K562 (cell line): Measurements from ENCODE around the gene NPAP1. TPM values are rescaled to one million over a fixed set of nuclear protein-coding genes. Genes with fewer than 3 reads are reported as not detected.

Experiments used
- ATAC-seq: fragments of 200-7000 bp; cut with Tn5 transposase; 3 replicates; pipeline ENCODE4 v1.9.1; 2020; ENCODE audit warnings: moderate library complexity
- Bru-seq: library from RNA; stranded (reverse); fragments of 400-500 nt; gene quantifications from one replicate; lab custom pipeline; 2021; lab: Mats Ljungman, UMichigan
- BruChase-seq, 2 experiments: library from RNA; stranded (reverse); fragments of 400-500 nt; gene quantifications; one replicate each; lab custom pipeline; 2021; lab: Mats Ljungman, UMichigan
- BruUV-seq: library from RNA; stranded (reverse); fragments of 400-500 nt; replicated peaks from 2 replicates; lab custom pipeline; 2021; lab: Mats Ljungman, UMichigan
- CTCF ChIA-PET: fragments of 300-600 bp; formaldehyde crosslinking; extraction: SDS; loops from one replicate; lab custom pipeline; 2021; ENCODE audit warnings: low intra/inter-chr PET ratio; lab: Yijun Ruan, JAX
- POLR2A ChIA-PET: fragments of 300-600, 350-650 bp; sonication (Branson Sonifier 250); formaldehyde crosslinking; extraction: SDS; loops from one replicate; lab custom pipeline; 2021; ENCODE audit warnings: antibody characterized with exemption, inconsistent platforms; lab: Yijun Ruan, JAX
- DNase-seq, 4 experiments: peaks; one replicate each; pipeline versions ENCODE4 v3.0.0 to v3.0.0-alpha.2; 2011 to 2018; ENCODE audit warnings: low spot score in 3 of 4, mixed read lengths in 3 of 4; ENCODE audit errors: extremely low read depth in 1 of 4
- FAIRE-seq: peaks from 2 replicates; lab custom pipeline; 2011; peaks lifted over from hg19 to GRCh38; lab: Jason Lieb, UNC
- H2AFZ ChIP-seq: 2 replicates; pipeline ENCODE4 v1.6.0; 2011; ENCODE audit warnings: low read depth, low read length, control low read depth, inconsistent platforms
- H3K27ac ChIP-seq: fragments of 200-600 bp; 3 replicates; pipeline ENCODE4 v1.8.0; 2011; ENCODE audit warnings: low read depth, mild to moderate bottlenecking, control low read depth, inconsistent platforms, low read length, moderate library complexity, mixed read lengths; ENCODE audit errors: extremely low read depth
- H3K27me3 ChIP-seq, 2 experiments: fragments of 300-600 bp in 1 of 2; 2 replicates in 1 of 2; 3 replicates in 1 of 2; pipeline versions ENCODE4 v1.6.0 to v1.8.0; 2011; ENCODE audit warnings: inconsistent platforms in 2 of 2, low read length in 2 of 2, mild to moderate bottlenecking in 1 of 2, mixed read lengths in 1 of 2, moderate library complexity in 1 of 2; ENCODE audit not compliant: control insufficient read depth in 2 of 2, insufficient read depth in 2 of 2
- H3K36me3 ChIP-seq: fragments of 300-600 bp; 3 replicates; pipeline ENCODE4 v1.8.0; 2011; ENCODE audit warnings: mild to moderate bottlenecking, low read length, inconsistent platforms; ENCODE audit not compliant: control insufficient read depth, insufficient read depth
- H3K4me1 ChIP-seq, 2 experiments: fragments of 200-600 bp in 1 of 2; replicated peaks in 1 of 2; 2 replicates in 1 of 2; 3 replicates in 1 of 2; pipeline versions ENCODE4 v1.5.1 to v1.8.0; 2011; ENCODE audit warnings: inconsistent platforms in 2 of 2, low read length in 2 of 2, mild to moderate bottlenecking in 1 of 2, mixed read lengths in 1 of 2, moderate library complexity in 1 of 2; ENCODE audit not compliant: control insufficient read depth in 2 of 2, insufficient read depth in 2 of 2
- H3K4me2 ChIP-seq: 2 replicates; pipeline ENCODE4 v1.6.1; 2011; ENCODE audit warnings: low read length, control low read depth, inconsistent platforms, mixed read lengths; ENCODE audit not compliant: insufficient read depth
- H3K4me3 ChIP-seq: fragments of 200-600 bp; sonication (generic), shearing (Covaris generic); 2 replicates; pipeline ENCODE4 v1.5.1; 2016; ENCODE audit warnings: control low read depth, inconsistent platforms
- H3K79me2 ChIP-seq: fragments of 200-600 bp; 3 replicates; pipeline ENCODE4 v1.8.0; 2011; ENCODE audit warnings: low read length, inconsistent platforms; ENCODE audit not compliant: control insufficient read depth, insufficient read depth
- H3K9ac ChIP-seq, 2 experiments: 2 replicates each; pipeline versions ENCODE4 v1.6.0 to v1.6.1; 2011; ENCODE audit warnings: low read depth in 2 of 2, low read length in 2 of 2, control low read depth in 1 of 2, inconsistent platforms in 1 of 2, mild to moderate bottlenecking in 1 of 2, mixed read lengths in 1 of 2; ENCODE audit not compliant: insufficient read depth in 1 of 2
- H3K9me1 ChIP-seq: one replicate; pipeline ENCODE4 v1.6.0; 2011; ENCODE audit warnings: inconsistent platforms, mild to moderate bottlenecking, low read length, moderate library complexity; ENCODE audit not compliant: control insufficient read depth, insufficient read depth
- H3K9me3 ChIP-seq: replicated peaks from 2 replicates; pipeline ENCODE4 v1.5.1; 2011; ENCODE audit warnings: low read depth, low read length, inconsistent platforms; ENCODE audit not compliant: control insufficient read depth, insufficient read depth
- H4K20me1 ChIP-seq: replicated peaks from 2 replicates; pipeline ENCODE4 v1.6.1; 2011; ENCODE audit warnings: low read length, inconsistent platforms, mixed read lengths; ENCODE audit not compliant: control insufficient read depth, insufficient read depth
- GATAD2B ChIP-seq: fragments of 450-650 bp; IDR thresholded peaks from 2 replicates; pipeline ENCODE4 v1.6.1; 2017; ENCODE audit warnings: mild to moderate bottlenecking, borderline replicate concordance
- HOXB6 ChIP-seq: fragments of 250-450 bp; sonication (Bioruptor Pico); IDR thresholded peaks from 2 replicates; pipeline ENCODE4 v1.5.1; 2022; ENCODE audit warnings: mild to moderate bottlenecking, borderline replicate concordance
- NR2C1 ChIP-seq, 2 experiments: fragments of 450-650 bp; IDR thresholded peaks; 2 replicates each; pipeline ENCODE4 v1.6.1; 2017; ENCODE audit warnings: mild to moderate bottlenecking in 2 of 2, antibody characterized with exemption in 1 of 2, inconsistent platforms in 1 of 2, missing compliant biosample characterization in 1 of 2, missing genetic modification characterization in 1 of 2
- NR2C2 ChIP-seq, 2 experiments: fragments of 200-800 bp in 1 of 2; sonication (Bioruptor generic) in 1 of 2; sonication (generic) in 1 of 2; formaldehyde crosslinking in 1 of 2; IDR thresholded peaks; 2 replicates each; pipeline versions ENCODE4 v1.6.1 to v1.8.0; 2016 to 2022; ENCODE audit warnings: mild to moderate bottlenecking in 1 of 2, missing compliant biosample characterization in 1 of 2, missing genetic modification characterization in 1 of 2, missing genetic modification reagents in 1 of 2
- WGBS: fragments of 100-300 bp; shearing (Covaris generic); methylation state at CpG from one replicate; pipeline ENCODE4 v1.1.6; 2016; ENCODE audit warnings: low coverage, mixed read lengths; ENCODE audit not compliant: insufficient coverage; ENCODE audit errors: missing lambda C conversion rate; 5-methylcytosine and 5-hydroxymethylcytosine counted together
- in situ Hi-C: fragments of 300-500 bp; cut with MboI; formaldehyde crosslinking; loops from 4 replicates; pipeline ENCODE4 v1.15.0; 2018; ENCODE audit warnings: inconsistent platforms, mixed read lengths
- intact Hi-C: fragments of 100-400 bp; cut with micrococcal nuclease; formaldehyde crosslinking; loops from 2 replicates; pipeline ENCODE4 v1.14.2; 2022
- long read RNA-seq, 3 experiments: library from polyadenylated mRNA in 2 of 3; library from RNA in 1 of 3; unstranded in 2 of 3; stranded (forward) in 1 of 3; transcript quantifications; one replicate each; pipeline ENCODE4 v2.0.0, GENCODE V29; 2019 to 2022
- polyA minus RNA-seq, 3 experiments: library from RNA; depleted of rRNA, polyadenylated mRNA; stranded (reverse); fragments of >200 nt; gene quantifications; 2 replicates each; pipeline ENCODE4 v1.2.3, GENCODE V29; 2011
- polyA plus RNA-seq, 8 experiments: library from polyadenylated mRNA; depleted of rRNA in 4 of 8; stranded (reverse) in 5 of 8; unstranded in 3 of 8; fragments of >200 nt; fragmentation: Nextera tagmentation in 2 of 8; fragmentation: Illumina TruSeq in 1 of 8; extraction: Ambion mirVana in 2 of 8; extraction: Trizol in 1 of 8; gene quantifications; 2 replicates each; pipeline versions ENCODE4 v1.2.1 to v1.2.3, GENCODE V29; 2011 to 2014; ENCODE audit warnings: inconsistent platforms in 1 of 8, missing spikeins in 1 of 8
- total RNA-seq, 7 experiments: library from RNA; depleted of rRNA in 6 of 7; stranded (reverse); fragments of >200 nt in 6 of 7; fragmentation: Illumina TruSeq in 2 of 7; extraction: Trizol in 2 of 7; gene quantifications; 2 replicates each; pipeline versions ENCODE4 v1.2.1 to v1.2.3, GENCODE V29; 2011 to 2021; ENCODE audit warnings: low replicate concordance in 1 of 7

Gene NPAP1, protein sequence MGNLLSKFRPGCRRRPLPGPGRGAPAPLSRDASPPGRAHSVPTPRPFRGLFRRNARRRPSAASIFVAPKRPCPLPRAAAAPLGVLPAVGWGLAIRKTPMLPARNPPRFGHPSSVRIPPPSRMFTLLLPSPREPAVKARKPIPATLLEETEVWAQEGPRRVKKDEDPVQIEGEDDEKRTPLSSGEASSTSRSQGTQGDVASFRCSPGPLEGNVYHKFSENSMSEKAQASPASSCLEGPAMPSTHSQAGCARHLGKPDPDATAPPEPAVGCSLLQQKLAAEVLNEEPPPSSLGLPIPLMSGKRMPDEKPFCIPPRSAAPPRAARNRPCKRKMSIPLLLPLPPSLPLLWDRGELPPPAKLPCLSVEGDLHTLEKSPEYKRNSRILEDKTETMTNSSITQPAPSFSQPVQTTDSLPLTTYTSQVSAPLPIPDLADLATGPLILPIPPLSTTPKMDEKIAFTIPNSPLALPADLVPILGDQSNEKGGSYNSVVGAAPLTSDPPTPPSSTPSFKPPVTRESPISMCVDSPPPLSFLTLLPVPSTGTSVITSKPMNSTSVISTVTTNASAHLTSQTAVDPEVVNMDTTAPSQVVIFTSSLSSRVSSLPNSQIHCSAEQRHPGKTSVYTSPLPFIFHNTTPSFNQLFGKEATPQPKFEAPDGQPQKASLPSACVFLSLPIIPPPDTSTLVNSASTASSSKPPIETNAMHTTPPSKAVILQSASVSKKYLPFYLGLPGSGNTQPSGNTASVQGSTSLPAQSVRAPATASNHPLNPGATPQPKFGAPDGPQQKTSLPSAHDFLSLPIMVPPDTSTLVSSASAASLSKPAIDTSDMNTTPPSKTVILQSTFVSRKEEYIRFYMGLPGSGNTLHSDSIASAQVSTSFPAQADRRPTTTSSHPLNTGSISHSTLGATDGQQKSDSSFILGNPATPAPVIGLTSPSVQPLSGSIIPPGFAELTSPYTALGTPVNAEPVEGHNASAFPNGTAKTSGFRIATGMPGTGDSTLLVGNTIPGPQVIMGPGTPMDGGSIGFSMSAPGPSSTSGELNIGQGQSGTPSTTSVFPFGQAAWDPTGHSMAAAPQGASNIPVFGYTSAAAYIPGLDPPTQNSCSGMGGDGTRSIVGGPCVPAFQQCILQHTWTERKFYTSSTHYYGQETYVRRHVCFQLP
- total RNA-seq (2011; cell fraction: chromatin; rRNA removed; ENCODE audit: low replicate concordance): not detected in 2 replicates
- not detected in 2 replicates for total RNA-seq (2011; cell fraction: nucleolus; rRNA removed)
- total RNA-seq (2011; cell fraction: nucleoplasm; rRNA removed): not detected in 2 replicates
- total RNA-seq (2014; rRNA removed) (not detected in 2 replicates), total RNA-seq (2014; rRNA removed; fragmentation: Illumina TruSeq; extraction: Trizol) (not detected in 2 replicates), total RNA-seq (2015; rRNA removed; fragmentation: Illumina TruSeq; extraction: Trizol) (under 0.01 TPM in 1 of 2 replicates, not detected in the other), total RNA-seq (2021) (not detected in 2 replicates), polyA plus RNA-seq (2011; rRNA removed) (not detected in 2 replicates), polyA plus RNA-seq (2014; fragmentation: Illumina TruSeq; extraction: Trizol) (0.01 and 0.03 TPM in 2 replicates), polyA plus RNA-seq (2014; fragmentation: Nextera tagmentation; extraction: Ambion mirVana) (not detected), polyA plus RNA-seq (2014; rRNA removed) (not detected in 2 replicates), polyA minus RNA-seq (2011; rRNA and poly(A)+ RNA removed) (not detected in 2 replicates), Bru-seq, nascent RNA (not detected), BruChase-seq, experiment 1, labeled RNA remaining after a 2-hour chase (percentile 30 among the genes with signal in this experiment), BruChase-seq, experiment 2, labeled RNA remaining after a 6-hour chase (percentile 23 among the genes with signal in this experiment)
- polyA plus RNA-seq (2011; cell fraction: cytosol; rRNA removed): not detected in 2 replicates
- polyA plus RNA-seq (2011; cell fraction: nucleus; rRNA removed): not detected in 2 replicates
- 0.03 and 0.19 TPM in 2 replicates for polyA plus RNA-seq (2012)
- polyA minus RNA-seq (2011; cell fraction: cytosol; rRNA and poly(A)+ RNA removed): not detected in 2 replicates
- not detected in 2 replicates for polyA minus RNA-seq (2011; cell fraction: nucleus; rRNA and poly(A)+ RNA removed)
- long read RNA-seq, experiment 1: 0 reads
- long read RNA-seq, experiment 2: 0 reads
- long read RNA-seq, experiment 3: 0 reads

DNA sequence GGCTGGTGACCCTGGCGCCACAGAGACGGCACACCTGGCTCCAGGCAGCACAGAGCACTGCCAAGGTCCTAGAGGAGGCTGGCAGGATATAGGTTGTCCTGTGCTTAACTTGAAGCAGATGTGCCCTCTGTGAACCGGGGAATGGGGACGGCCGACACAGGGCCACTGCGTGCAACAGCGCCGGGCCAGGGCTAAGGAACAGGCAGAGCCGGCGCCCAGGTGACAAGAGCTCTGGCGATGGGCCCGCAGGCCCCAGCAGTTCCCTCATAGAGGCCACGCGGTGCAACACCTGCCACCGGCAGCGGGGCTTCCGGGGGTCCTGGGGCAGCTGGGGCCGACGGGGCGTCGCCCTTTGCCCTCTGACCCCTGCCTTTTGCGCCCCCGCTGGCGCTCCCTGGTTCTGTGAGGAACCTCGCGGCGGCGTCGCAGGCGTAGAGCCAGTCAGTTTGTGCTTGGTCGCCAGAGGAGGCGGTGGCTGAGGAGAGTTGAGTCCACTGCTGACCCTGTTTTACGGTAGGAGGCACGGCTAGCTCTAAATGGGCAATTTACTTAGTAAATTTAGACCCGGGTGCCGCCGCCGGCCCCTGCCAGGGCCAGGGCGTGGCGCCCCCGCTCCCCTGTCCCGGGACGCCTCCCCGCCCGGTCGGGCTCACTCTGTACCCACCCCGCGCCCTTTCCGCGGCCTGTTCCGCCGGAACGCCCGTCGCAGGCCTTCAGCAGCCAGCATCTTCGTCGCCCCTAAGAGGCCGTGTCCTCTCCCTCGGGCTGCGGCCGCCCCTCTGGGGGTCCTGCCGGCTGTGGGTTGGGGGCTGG, at the start of gene NPAP1:
Gene NPAP1, plus strand, starts transcription at position 444 of the 813 bp plus-strand sequence. Its CDS starts 93 bp downstream, at position 537.
- DNase-seq (no peak), ATAC-seq (no peak), FAIRE-seq (no peak)
- ChIA-PET CTCF (no interaction called here), POLR2A (no interaction called here)
- no peaks in the 10 kb centered on the region for H3K9me1 ChIP-seq
- H3K4me3 ChIP-seq: no peak within 1 kb of the TSS
- intact Hi-C loops: no loop called here
- H3K36me3 ChIP-seq: no peaks in the 10 kb centered on the region
- no peaks in the 10 kb centered on the region for H3K79me2 ChIP-seq
- H2AFZ ChIP-seq: no peak within 1 kb of the TSS
- H3K9ac ChIP-seq: no peak within 1 kb of the TSS
- 1% methylated on average over 25 of the region's 62 CpGs for WGBS
- no TSS peak for BruUV-seq
- no peak within 1 kb of the TSS for H3K27ac ChIP-seq
- no peaks in the 10 kb centered on the region for H4K20me1 ChIP-seq
- TF ChIP-seq GATAD2B (no peak), HOXB6 (CRISPR knock-in tag) (no peak), NR2C1 (IDR thresholded peaks at IDR 0.05) (peak; percentile 58), NR2C1 (tag; IDR thresholded peaks at IDR 0.05) (peak; percentile 94), NR2C2 (CRISPR knock-in tag; IDR thresholded peaks at IDR 0.05) (peak; percentile 85), NR2C2 (tag; IDR thresholded peaks at IDR 0.05) (peak; percentile 89)
- TF ChIP-seq, all 486 proteins: peak for 2
- no peaks in the 10 kb centered on the region for H3K9me3 ChIP-seq
- no peak within 1 kb of the TSS for H3K4me2 ChIP-seq
- in situ Hi-C loops: no loop called here
- H3K4me1 ChIP-seq: no peaks in the 10 kb centered on the region
- H3K27me3 ChIP-seq: no peaks in the 10 kb centered on the region
